HuH-7.5 (cell line): Measurements from ENCODE around the gene NBPF1.
"Not testable (repeated sequence)": the region's sequence is repeated elsewhere in the genome, so short reads cannot be mapped to it uniquely, and the experiment has no call there.

ENCODE experiments used
- DNase-seq: peaks from one replicate; pipeline ENCODE4 v3.0.0; 2011; ENCODE audit warnings: low spot score

NBPF1 gene

GRCh38 chr1:16605532-16606505 lies 7.5 kb downstream of the NBPF1 start:
- no peak for DNase-seq

GRCh38 chr1:16605213-16605525 lies 8.2 kb downstream of the NBPF1 start:
- DNase-seq = no peak

DNA sequence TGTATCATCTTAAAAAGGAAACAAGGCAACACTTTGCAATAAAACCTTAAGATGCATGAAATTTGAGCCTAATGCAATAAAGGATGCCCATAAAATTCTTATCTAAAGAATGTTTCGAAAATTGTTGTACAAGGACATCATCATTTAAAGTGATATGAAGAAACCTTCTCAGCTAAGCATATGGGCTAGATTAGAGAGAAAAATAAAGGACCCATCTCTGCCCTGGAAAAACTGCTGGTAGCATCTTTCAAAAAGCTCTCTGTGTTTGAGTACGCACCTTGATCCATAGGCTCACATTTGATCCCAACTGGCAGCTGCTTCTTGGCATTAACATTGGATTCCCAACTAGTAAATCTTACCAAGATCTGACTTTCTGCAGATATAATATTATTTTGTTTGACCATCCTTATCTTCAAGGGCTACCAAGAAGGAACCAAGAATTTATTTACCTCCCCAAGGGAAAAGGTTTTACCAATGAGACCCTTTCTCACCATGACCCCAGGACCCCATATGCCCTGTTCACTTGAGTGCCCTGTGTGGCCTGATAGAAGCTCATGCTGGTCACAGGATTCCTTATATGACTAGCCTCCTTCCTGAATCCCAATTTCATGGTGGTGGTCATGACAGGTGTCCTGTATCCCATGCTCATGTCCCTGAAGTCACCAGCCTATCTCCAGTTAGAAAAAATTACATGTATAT lies 8.7 kb downstream of the NBPF1 start:
- not testable (repeated sequence) for DNase-seq

GRCh38 chr1:16603623-16604022 lies 9.7 kb downstream of the NBPF1 start:
- DNase-seq = not testable (repeated sequence)

DNA sequence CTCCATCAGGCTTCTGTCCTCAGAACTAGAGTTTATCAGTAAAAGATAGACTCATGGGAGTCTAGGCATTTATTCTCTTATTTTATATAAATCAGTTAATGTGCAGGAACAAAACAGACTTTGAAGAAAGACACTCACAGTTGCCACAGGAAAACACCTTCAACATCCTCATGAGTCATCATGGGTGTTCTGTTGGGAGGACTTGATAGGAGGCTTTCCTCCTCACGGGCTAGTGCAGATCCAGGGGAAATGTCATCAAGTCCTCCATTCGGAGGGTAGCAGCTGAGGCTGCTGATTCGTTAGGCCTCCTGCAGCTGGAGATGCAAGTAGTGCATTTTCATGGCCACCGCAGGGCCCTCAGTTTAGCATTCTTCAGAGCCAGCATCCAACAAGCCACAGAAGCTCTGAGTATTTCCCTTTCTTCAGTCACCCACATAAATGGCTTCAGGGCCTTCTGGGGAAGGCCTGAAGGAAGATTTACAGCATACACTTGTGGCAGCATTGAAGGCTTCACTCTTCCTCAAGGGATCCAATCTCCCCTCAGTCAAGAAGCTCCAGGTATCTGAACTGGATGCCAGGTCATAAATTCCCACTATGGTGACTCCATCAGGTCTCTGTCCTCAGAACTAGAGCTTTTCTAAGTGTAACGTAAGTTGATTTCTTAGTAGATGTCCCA lies 10.9 kb downstream of the NBPF1 start:
- not testable (repeated sequence) for DNase-seq

DNA sequence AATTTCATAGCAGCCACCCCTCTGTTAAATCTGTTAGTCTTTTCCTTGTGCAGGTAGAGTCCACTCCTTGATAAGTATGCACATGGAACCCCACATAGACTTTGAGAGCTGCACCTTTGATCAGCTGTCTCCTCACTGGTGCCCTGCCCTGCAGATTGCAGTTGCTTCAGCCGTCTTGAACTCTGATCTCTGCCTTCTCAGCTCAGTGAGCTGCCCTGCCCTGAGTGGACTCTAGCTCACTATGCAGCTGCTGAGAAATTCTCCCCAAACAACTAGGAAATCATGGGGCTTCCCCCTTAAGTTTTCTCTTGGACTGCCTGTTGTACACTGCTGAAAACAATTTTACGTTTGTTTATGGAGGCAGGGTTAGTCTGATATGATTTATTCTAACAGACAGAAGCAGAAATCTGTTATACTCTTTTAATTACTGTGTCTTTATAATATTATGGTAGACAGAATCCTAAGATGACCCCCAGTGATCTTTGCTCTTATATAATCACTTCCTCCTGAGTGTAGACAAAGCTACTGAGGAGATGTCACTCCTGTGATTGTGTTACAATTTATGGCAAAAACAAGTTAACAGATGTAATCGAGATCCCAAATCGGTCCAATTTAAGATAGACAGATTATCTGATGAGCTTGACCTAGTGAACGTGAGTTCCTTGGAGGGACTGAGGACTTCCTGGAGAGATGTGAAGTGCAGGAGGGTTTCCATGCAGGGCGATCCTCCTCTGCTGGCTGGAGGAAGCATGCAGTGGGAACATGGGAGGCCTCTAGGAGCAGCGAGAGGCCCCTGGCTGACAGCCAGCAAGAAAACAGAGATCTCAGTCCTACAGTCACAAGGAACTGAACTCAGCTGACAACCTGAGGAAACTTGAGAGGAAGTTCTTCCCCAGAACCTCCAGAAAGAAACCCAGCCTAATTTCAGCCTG lies 12.2 kb downstream of the NBPF1 start:
- DNase-seq = not testable (repeated sequence)

DNA sequence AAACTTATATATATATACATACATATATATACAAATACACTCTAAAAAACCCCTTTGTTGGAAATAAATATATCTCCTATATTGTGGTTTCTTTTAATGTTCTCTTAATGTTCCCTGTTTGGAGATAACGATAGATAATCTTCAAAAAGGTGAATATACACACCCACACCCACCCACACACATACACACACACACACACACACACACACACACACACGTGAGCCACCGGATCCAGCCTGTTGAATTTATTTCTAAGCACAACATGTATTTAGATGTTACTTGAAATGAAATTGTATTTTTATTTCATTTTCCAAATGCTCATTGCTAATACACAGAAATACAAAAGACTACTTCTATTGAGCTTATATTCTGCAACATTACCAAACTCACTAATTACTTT lies 14.0 kb downstream of the NBPF1 start:
- DNase-seq = not testable (repeated sequence)

DNA sequence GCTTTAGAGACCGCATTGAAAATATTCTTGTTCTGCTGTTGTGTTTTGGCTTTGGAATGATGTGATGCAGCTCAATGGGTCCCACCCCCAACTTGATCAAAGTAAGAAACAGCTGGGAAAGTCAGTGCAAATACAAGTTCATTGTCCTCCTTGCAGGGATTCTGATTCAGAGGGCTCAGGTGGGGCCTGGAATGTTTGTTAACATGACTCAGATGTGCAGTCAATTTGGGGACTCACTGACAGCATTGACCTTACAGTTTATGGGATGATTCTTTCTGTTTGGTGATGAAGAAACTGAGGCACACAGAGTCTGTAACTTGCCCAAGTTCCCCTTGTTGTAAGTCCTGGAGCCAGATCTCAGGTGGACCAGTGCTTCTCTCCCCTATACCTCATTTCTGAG lies 18.1 kb downstream of the NBPF1 start:
- not testable (repeated sequence) for DNase-seq

GRCh38 chr1:16591845-16592244 lies 21.5 kb downstream of the NBPF1 start:
- not testable (repeated sequence) for DNase-seq

DNA sequence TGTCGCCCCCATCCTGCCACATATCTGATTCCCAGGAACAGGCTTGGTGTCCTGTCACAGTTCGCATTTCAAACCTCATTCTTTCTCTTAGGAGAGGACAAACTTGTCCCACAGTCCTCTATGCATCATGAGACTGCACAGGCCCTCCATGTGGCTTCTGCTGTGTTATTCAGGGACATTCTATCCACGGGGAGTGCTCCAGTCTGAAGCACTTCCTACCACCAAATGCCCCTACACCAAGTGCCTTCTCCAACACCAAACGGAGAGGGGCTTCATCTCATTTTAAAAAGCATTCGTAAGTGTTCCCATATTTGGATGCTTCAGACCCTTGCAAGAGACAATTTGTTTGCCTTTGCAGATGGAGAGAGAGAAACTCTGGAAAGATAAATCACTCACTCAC lies 25.3 kb downstream of the NBPF1 start:
- not testable (repeated sequence) for DNase-seq

DNA sequence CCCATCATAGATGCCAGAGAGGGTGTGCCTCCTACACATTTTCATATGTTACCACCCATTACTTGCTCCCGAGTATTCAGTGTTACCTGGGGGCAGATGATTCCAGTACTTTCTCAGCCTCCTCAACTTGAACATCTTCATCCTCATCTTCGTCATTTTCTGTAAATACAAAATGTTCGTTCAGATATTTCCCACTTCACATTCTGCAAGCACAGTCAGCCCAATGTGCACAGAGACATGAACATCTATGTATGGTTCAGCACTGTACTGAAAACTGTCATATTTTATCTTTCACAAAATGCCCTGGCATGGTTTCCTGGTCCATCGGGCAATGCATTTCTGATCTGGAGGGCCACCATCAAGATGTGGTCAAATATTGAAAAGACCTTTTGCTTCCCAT lies 25.7 kb downstream of the NBPF1 start:
- not testable (repeated sequence) for DNase-seq

- DNase-seq = not testable (repeated sequence)
Measured at GRCh38 chr1:16565324-16565723, 48.0 kb downstream of the NBPF1 start.

- not testable (repeated sequence) for DNase-seq
Measured at GRCh38 chr1:16561035-16561434, 52.3 kb downstream of the NBPF1 start.

DNA sequence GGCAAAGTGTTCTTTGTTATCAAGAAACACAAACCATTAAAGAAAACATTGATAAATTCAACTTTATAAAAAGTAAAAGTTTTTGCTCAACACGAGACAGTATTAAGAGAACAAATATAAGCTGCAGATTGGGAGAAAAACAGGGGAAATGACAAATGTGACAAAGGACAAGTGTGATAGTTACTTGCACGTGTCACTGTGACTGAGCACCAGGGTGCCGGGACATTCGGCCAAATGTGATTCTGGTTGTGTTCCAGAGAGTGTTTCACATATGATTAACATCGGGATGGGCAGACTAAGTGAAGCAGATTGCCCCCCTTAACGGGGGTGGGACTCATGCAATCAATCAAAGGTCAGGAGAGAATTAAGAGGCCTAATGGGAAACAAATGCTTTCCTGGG lies 52.9 kb downstream of the NBPF1 start:
- not testable (repeated sequence) for DNase-seq

DNA sequence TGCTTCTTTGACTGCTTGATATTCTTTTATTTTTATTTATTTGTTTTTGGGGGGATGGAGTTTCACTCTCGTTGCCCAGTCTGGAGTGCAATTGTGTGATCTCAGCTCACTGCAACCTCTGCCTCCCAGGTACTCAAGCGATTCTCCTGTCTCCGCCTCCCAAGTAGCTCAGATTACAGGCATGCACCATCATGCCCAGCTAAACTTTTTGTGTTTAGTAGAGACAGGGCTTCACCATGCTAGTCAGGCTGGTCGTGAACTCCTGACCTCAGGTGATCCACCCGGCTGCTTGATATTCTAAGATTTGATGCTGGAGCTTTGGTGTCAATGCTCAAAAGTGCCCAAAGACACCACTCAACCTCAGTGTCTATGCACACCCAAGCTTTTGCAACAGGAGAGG lies 53.7 kb downstream of the NBPF1 start:
- DNase-seq = not testable (repeated sequence)

DNA sequence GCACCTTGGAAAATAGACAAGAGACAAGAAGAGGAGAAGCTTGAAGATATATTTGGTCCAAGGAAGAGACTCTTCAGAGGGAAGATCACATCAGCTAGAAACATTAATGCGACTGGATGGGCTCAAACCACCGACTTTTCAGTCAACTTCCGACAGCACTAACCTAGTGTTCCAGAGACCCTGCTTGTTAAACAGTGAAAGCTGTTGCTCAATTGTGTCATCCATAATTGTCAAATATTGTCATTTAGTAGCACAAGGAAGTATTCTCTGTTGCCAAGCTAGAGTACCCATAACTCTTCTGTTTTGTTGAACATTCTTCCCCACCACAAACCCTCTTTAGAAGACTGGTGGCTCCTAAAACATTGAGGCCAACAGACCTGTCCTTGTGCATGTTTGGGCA lies 56.3 kb downstream of the NBPF1 start:
- not testable (repeated sequence) for DNase-seq

DNA sequence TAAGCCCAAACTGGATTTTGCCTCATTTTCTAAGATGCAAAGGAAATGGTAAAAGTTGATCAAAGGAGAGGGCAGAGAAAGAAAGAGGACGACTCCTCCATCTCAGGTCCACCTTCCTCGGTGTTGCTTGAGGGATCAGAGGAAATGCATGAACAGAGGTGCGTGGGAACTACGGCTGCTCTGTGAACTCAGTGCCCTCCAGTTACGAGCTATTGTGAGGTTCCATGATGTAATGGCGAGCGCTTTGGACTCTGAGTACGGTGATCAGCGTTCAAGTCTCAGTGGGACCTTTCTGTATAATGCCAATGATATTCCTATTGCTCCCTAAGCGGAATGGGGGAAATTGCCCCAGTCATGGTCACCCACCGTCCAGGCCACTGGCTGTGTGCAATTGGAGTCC lies 60.1 kb downstream of the NBPF1 start:
- not testable (repeated sequence) for DNase-seq

GRCh38 chr1:16550212-16550918 lies 63.0 kb downstream of the NBPF1 start:
- DNase-seq = not testable (repeated sequence)

DNA sequence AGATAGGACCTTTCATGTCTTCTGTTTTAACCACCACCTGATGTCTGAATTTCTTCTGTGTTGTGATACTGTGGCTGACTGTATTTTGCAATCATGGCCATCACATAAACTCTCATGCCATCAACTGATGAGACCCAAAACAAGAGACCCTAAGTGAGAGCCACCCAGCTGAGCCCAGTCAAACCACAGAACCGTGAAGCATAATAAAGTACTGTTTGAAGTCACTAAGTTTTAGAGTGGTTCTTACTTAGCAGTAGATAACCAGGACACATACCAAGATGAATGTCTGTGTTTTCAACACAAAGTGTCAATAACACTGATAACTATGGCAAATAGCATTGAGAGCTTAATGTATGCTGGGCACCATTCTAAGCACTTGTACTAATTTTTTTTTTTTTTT lies 63.8 kb downstream of the NBPF1 start:
- not testable (repeated sequence) for DNase-seq

DNA sequence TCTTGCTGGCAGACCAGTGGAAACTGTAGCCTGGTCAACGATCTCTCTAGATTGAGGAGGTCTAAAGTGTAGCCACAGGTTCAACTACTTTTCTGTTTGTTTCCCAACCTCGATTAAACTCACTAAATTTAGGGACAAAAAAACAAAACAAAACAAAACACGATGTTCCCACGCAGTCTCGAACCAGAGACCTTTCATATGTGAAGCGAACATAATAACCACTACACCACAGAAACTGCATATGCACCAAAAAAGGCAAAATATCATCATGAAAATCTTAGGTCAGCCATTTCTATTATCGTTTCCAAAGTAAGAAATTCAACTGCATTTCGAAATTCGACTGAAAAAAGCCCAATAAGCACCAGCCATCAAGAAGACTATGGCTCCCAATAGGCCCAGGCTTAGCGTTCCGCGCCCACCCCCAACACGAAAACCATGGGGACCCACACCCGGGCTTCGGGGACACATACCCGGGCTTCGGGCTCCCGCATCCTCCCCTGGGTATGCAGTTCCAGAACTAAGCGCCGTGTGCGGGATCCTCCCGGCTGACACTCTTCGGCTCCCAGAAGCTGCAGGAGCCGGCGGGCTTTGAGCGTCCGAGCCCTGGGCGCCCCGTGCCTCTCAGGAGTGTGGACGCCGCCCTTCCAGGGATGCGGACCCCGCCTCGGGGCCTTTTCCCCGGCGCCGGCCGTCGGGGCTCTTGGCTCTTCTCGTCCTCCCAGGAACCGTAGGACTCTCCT lies 65.7 kb downstream of the NBPF1 start:
- not testable (repeated sequence) for DNase-seq
